HepG2 (cell line): Measurements from ENCODE around the gene CABLES1. TPM values are rescaled to one million over a fixed set of nuclear protein-coding genes. Genes with fewer than 3 reads are reported as not detected.

Experiments used
- ARNT2 ChIP-seq: sonication (generic); formaldehyde crosslinking; IDR thresholded peaks from 2 replicates; pipeline ENCODE4 v1.8.0; 2022; ENCODE audit warnings: mild to moderate bottlenecking, low read depth, missing genetic modification reagents, moderate library complexity
- DMAP1 ChIP-seq: IDR thresholded peaks from 2 replicates; pipeline ENCODE4 v1.6.1; 2016
- MAF1 ChIP-seq: sonication (generic); formaldehyde crosslinking; IDR thresholded peaks from 2 replicates; pipeline ENCODE4 v1.5.0; 2020; ENCODE audit warnings: missing genetic modification reagents, borderline replicate concordance
- MED1 ChIP-seq: sonication (generic); formaldehyde crosslinking; IDR thresholded peaks from 2 replicates; pipeline ENCODE4 v1.4.0; 2020; ENCODE audit warnings: missing genetic modification reagents
- MYC ChIP-seq: sonication (generic); formaldehyde crosslinking; IDR thresholded peaks from 2 replicates; pipeline ENCODE4 v1.9.0; 2021; ENCODE audit warnings: missing genetic modification reagents, borderline replicate concordance
- POLR2AphosphoS2 ChIP-seq: IDR thresholded peaks from 2 replicates; pipeline ENCODE4 v1.6.1; 2011; ENCODE audit warnings: low read depth, low read length, improper control_type of control experiment
- SUZ12 ChIP-seq: fragments of 150-350 bp; IDR thresholded peaks from 2 replicates; pipeline ENCODE4 v1.6.1; 2014; ENCODE audit warnings: low read depth, low read length
- ZBTB3 ChIP-seq: sonication (generic); formaldehyde crosslinking; IDR thresholded peaks from 2 replicates; pipeline ENCODE4 v1.4.0; 2020; ENCODE audit warnings: low read depth, mild to moderate bottlenecking, moderate library complexity, missing genetic modification reagents, borderline replicate concordance
- ZBTB7B ChIP-seq: sonication (generic); formaldehyde crosslinking; IDR thresholded peaks from 2 replicates; pipeline ENCODE4 v1.4.0; 2020; ENCODE audit warnings: missing genetic modification reagents
- ZNF549 ChIP-seq: sonication (generic); formaldehyde crosslinking; IDR thresholded peaks from 2 replicates; pipeline ENCODE4 v1.5.0; 2020; ENCODE audit warnings: missing genetic modification reagents
- ZNF703 ChIP-seq: sonication (generic); formaldehyde crosslinking; IDR thresholded peaks from 2 replicates; pipeline ENCODE4 v1.5.1; 2020; ENCODE audit warnings: missing genetic modification reagents, mild to moderate bottlenecking, moderate library complexity, borderline replicate concordance
- ZNF737 ChIP-seq: sonication (generic); formaldehyde crosslinking; IDR thresholded peaks from 2 replicates; pipeline ENCODE4 v1.5.0; 2020; ENCODE audit warnings: missing genetic modification reagents, mild to moderate bottlenecking, borderline replicate concordance
- polyA plus RNA-seq, 8 experiments: library from polyadenylated mRNA; depleted of rRNA in 3 of 8; stranded (reverse) in 7 of 8; unstranded in 1 of 8; fragments of >200 nt; fragmentation: Illumina TruSeq in 4 of 8; extraction: Trizol in 4 of 8; gene quantifications; 2 replicates each; pipeline versions ENCODE4 v1.2.1 to v1.2.3, GENCODE V29; 2011 to 2016; ENCODE audit warnings: low read depth in 4 of 8, missing spikeins in 1 of 8, mixed read lengths in 1 of 8; ENCODE audit not compliant: insufficient read depth in 1 of 8
- total RNA-seq, 5 experiments: library from RNA; depleted of rRNA; stranded (reverse); fragments of >200 nt; fragmentation: Illumina TruSeq; extraction: Trizol; gene quantifications; 2 replicates each; pipeline ENCODE4 v1.2.3, GENCODE V29; 2016; ENCODE audit warnings: low read depth in 1 of 5
- TF ChIP-seq, protein P1 (sequence below): sonication (generic); formaldehyde crosslinking; IDR thresholded peaks from 2 replicates; pipeline ENCODE4 v1.8.0; 2022; ENCODE audit warnings: missing genetic modification reagents, mild to moderate bottlenecking, moderate library complexity, borderline replicate concordance
- TF ChIP-seq, protein P2 (sequence below): sonication (generic); formaldehyde crosslinking; IDR thresholded peaks from 2 replicates; pipeline ENCODE4 v1.5.0; 2020; ENCODE audit warnings: missing genetic modification reagents
- TF ChIP-seq, protein P3 (sequence below): sonication (generic); formaldehyde crosslinking; IDR thresholded peaks from 2 replicates; pipeline ENCODE4 v1.5.1; 2020; ENCODE audit warnings: mild to moderate bottlenecking, missing genetic modification reagents, moderate library complexity
- TF ChIP-seq, protein P4 (sequence below): IDR thresholded peaks from 2 replicates; pipeline ENCODE4 v1.4.0; 2020; ENCODE audit warnings: mild to moderate bottlenecking, missing genetic modification reagents
- TF ChIP-seq, protein P5 (sequence below): sonication (generic); formaldehyde crosslinking; IDR thresholded peaks from 2 replicates; pipeline ENCODE4 v1.4.0; 2020; ENCODE audit warnings: missing genetic modification reagents

The CABLES1 gene
- total and polyA plus RNA-seq, 2 of the 13 experiments (the other 11 are each of a cell fraction or from before 2014, with no cell fraction given), result 14.7 to 25.8 TPM

DNA sequence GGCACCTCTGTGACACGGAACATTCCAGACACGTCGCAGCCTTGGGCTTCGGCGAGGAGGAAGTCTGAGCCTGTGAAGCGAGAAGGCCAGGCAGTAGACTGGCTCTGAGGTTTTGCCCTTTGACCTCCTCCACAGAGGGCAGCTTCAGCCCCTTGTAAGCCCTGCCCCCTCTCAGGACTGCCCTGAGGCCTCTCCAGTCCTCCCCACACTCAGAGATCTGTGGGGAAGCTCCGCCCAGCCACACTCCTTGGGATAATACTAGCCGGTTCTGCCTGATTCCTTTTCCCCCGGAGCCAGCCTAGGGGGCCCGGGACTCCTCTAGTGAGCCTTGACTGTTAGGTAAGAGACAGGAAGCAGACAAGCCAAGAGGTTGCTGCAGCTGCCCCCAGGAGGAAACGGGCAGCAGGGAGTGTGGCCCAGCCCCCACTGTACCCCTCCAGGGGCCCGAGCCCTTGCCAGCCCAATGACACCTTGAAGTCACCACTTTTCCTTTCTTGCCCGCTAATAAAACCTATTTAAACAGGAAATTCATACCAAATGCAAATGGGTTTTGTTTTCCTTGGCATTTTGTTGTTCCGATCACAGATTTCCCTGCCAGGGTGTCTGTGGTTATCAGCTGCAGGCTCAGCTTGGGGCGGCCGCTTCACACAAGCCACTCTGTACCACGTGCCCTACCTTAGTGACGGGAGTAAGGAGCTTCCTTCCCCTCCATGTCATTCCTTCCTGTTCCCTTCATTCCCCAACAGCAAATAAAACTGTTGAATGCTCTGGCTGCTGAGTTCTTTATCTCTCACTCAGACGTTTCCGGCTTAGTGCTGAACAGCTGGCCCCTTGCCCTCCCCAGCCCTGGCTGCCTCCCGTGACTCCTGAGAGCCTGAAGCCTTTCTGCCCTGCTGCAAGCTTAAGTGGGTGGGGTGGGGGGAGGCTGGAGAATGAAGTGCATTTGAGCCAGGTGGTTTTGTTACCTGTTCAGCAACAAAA lies 124.7 kb downstream of the CABLES1 start (continued):
- TF ChIP-seq, protein P1, sequence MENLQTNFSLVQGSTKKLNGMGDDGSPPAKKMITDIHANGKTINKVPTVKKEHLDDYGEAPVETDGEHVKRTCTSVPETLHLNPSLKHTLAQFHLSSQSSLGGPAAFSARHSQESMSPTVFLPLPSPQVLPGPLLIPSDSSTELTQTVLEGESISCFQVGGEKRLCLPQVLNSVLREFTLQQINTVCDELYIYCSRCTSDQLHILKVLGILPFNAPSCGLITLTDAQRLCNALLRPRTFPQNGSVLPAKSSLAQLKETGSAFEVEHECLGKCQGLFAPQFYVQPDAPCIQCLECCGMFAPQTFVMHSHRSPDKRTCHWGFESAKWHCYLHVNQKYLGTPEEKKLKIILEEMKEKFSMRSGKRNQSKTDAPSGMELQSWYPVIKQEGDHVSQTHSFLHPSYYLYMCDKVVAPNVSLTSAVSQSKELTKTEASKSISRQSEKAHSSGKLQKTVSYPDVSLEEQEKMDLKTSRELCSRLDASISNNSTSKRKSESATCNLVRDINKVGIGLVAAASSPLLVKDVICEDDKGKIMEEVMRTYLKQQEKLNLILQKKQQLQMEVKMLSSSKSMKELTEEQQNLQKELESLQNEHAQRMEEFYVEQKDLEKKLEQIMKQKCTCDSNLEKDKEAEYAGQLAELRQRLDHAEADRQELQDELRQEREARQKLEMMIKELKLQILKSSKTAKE (CRISPR knock-in tag), result 0 out of 2 replicates have a peak, but pooled peaks have one; percentile 55
- TF ChIP-seq ARNT2 (CRISPR knock-in tag), result peak; percentile 57; the same call in 1 of the 2 replicates
- TF ChIP-seq, protein P2, sequence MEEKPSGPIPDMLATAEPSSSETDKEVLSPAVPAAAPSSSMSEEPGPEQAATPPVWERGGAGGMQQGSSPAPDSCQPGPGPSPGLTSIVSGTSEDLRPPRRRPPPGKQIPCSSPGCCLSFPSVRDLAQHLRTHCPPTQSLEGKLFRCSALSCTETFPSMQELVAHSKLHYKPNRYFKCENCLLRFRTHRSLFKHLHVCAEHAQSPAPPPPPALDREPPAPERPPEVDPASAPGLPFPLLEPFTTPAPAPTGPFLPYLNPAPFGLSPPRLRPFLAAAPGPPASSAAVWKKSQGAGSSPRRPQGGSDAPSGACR (CRISPR knock-in tag), result no peak
- no peak for TF ChIP-seq ZBTB3 (CRISPR knock-in tag)
- TF ChIP-seq, protein P3, sequence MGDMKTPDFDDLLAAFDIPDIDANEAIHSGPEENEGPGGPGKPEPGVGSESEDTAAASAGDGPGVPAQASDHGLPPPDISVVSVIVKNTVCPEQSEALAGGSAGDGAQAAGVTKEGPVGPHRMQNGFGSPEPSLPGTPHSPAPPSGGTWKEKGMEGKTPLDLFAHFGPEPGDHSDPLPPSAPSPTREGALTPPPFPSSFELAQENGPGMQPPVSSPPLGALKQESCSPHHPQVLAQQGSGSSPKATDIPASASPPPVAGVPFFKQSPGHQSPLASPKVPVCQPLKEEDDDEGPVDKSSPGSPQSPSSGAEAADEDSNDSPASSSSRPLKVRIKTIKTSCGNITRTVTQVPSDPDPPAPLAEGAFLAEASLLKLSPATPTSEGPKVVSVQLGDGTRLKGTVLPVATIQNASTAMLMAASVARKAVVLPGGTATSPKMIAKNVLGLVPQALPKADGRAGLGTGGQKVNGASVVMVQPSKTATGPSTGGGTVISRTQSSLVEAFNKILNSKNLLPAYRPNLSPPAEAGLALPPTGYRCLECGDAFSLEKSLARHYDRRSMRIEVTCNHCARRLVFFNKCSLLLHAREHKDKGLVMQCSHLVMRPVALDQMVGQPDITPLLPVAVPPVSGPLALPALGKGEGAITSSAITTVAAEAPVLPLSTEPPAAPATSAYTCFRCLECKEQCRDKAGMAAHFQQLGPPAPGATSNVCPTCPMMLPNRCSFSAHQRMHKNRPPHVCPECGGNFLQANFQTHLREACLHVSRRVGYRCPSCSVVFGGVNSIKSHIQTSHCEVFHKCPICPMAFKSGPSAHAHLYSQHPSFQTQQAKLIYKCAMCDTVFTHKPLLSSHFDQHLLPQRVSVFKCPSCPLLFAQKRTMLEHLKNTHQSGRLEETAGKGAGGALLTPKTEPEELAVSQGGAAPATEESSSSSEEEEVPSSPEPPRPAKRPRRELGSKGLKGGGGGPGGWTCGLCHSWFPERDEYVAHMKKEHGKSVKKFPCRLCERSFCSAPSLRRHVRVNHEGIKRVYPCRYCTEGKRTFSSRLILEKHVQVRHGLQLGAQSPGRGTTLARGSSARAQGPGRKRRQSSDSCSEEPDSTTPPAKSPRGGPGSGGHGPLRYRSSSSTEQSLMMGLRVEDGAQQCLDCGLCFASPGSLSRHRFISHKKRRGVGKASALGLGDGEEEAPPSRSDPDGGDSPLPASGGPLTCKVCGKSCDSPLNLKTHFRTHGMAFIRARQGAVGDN (CRISPR knock-in tag), result peak; percentile 75
- TF ChIP-seq ZNF549 (CRISPR knock-in tag), result no peak
- TF ChIP-seq ZNF703 (CRISPR knock-in tag), result no peak
- no peak for TF ChIP-seq DMAP1 (CRISPR knock-in tag)
- no peak for TF ChIP-seq ZBTB7B
- 0 out of 2 replicates have a peak, but pooled peaks have one; percentile 54 for TF ChIP-seq POLR2AphosphoS2
- no peak for TF ChIP-seq SUZ12
- TF ChIP-seq, protein P4, sequence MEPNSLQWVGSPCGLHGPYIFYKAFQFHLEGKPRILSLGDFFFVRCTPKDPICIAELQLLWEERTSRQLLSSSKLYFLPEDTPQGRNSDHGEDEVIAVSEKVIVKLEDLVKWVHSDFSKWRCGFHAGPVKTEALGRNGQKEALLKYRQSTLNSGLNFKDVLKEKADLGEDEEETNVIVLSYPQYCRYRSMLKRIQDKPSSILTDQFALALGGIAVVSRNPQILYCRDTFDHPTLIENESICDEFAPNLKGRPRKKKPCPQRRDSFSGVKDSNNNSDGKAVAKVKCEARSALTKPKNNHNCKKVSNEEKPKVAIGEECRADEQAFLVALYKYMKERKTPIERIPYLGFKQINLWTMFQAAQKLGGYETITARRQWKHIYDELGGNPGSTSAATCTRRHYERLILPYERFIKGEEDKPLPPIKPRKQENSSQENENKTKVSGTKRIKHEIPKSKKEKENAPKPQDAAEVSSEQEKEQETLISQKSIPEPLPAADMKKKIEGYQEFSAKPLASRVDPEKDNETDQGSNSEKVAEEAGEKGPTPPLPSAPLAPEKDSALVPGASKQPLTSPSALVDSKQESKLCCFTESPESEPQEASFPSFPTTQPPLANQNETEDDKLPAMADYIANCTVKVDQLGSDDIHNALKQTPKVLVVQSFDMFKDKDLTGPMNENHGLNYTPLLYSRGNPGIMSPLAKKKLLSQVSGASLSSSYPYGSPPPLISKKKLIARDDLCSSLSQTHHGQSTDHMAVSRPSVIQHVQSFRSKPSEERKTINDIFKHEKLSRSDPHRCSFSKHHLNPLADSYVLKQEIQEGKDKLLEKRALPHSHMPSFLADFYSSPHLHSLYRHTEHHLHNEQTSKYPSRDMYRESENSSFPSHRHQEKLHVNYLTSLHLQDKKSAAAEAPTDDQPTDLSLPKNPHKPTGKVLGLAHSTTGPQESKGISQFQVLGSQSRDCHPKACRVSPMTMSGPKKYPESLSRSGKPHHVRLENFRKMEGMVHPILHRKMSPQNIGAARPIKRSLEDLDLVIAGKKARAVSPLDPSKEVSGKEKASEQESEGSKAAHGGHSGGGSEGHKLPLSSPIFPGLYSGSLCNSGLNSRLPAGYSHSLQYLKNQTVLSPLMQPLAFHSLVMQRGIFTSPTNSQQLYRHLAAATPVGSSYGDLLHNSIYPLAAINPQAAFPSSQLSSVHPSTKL (CRISPR knock-in tag), result peak; percentile 25
- TF ChIP-seq MED1, result peak; percentile 56; the same call in 1 of the 2 replicates
- TF ChIP-seq ZNF737, result no peak
- TF ChIP-seq MAF1 (CRISPR knock-in tag), result no peak
- TF ChIP-seq MYC (CRISPR knock-in tag), result 0 out of 2 replicates have a peak, but pooled peaks have one; percentile 39
- TF ChIP-seq, protein P5, sequence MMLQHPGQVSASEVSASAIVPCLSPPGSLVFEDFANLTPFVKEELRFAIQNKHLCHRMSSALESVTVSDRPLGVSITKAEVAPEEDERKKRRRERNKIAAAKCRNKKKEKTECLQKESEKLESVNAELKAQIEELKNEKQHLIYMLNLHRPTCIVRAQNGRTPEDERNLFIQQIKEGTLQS (CRISPR knock-in tag), result no peak
